ENCODE results near the gene SPACA1. TPM values are rescaled to one million over a fixed set of nuclear protein-coding genes. Genes with fewer than 3 reads are reported as not detected.

SPACA1 gene
- total and polyA plus RNA-seq, 2 of the 8 experiments (the other 6 are each of a cell fraction or from before 2014, with no cell fraction given): not detected

- Histone ChIP-seq H3K79me1 (ENCODE audit: low read depth, low read length) (no peaks in the 10 kb centered on the region), H3K18ac (ENCODE audit: extremely low read depth, low read length) (no peak overlapping the region), H2AFZ (ENCODE audit: low read length) (no peak overlapping the region), H4K20me1 (replicated peaks in 1 of 2; ENCODE audit: control insufficient read depth in 1 of 2, insufficient read depth in 2 of 2, low read length in 2 of 2) (no peaks in the 10 kb centered on the region), H3K9me3 (ENCODE audit: insufficient read depth in 2 of 2, low read depth in 1 of 2, low read length in 1 of 2) (no peaks in the 10 kb centered on the region), H3K79me2 (ENCODE audit: control insufficient read depth in 1 of 2, insufficient read depth in 2 of 2, low read length in 2 of 2) (no peaks in the 10 kb centered on the region), H2BK120ac (replicated peaks; ENCODE audit: low read depth, low read length) (no peak overlapping the region), H3K23me2 (ENCODE audit: low read depth, low read length) (no peaks in the 10 kb centered on the region), H3K4me3 (ENCODE audit: extremely low read depth in 1 of 4, insufficient read depth in 2 of 4, low read depth in 3 of 4, low read length in 4 of 4) (no peak overlapping the region), H4K8ac (ENCODE audit: extremely low read depth, insufficient read depth, low read length) (no peak overlapping the region), H3K4ac (replicated peaks; ENCODE audit: insufficient read length, low read depth, low read length) (no peak overlapping the region), H3K36me3 (ENCODE audit: control insufficient read depth in 2 of 4, insufficient read depth in 4 of 4, low read length in 3 of 4) (no peaks in the 10 kb centered on the region), H4K5ac (ENCODE audit: insufficient read length, low read depth, low read length) (no peak overlapping the region), H3K9ac (replicated peaks in 1 of 4; ENCODE audit: extremely low read depth in 1 of 4, low read depth in 3 of 4, low read length in 3 of 4) (no peak overlapping the region), H4K91ac (replicated peaks; ENCODE audit: insufficient read length, low read length) (no peak overlapping the region), H3K56ac (replicated peaks; ENCODE audit: insufficient read length, low read depth, low read length) (no peak overlapping the region), H2BK20ac (ENCODE audit: low read length) (no peak overlapping the region), H3K27ac (ENCODE audit: low read depth, low read length) (no peak overlapping the region), H2AK5ac (ENCODE audit: low read depth, low read length) (no peak overlapping the region), H2BK15ac (ENCODE audit: low read length) (no peak overlapping the region), H3K4me1 (replicated peaks in 1 of 4; ENCODE audit: control insufficient read depth in 3 of 4, insufficient read depth in 4 of 4, low read length in 3 of 4) (no peaks in the 10 kb centered on the region), H3K4me2 (ENCODE audit: insufficient read depth in 1 of 2, low read depth in 2 of 2, low read length in 2 of 2) (no peak overlapping the region), H3K14ac (ENCODE audit: insufficient read length) (no peak overlapping the region), H2BK5ac (ENCODE audit: low read depth, low read length) (no peak overlapping the region), H3K27me3 (replicated peaks in 1 of 4; ENCODE audit: control insufficient read depth in 3 of 4, extremely low read depth in 1 of 4, insufficient read depth in 3 of 4, low read length in 3 of 4) (no peaks in the 10 kb centered on the region), H3K23ac (ENCODE audit: insufficient read length) (no peak overlapping the region), H2BK12ac (ENCODE audit: low read depth, low read length) (no peak overlapping the region)
- no peak for FAIRE-seq
- ChIA-PET POLR2A (ENCODE audit: partially characterized antibody) (no interaction called here), CTCF (ENCODE audit: partially characterized antibody) (interaction anchor here (0.6 to 1.3 kb wide), 3 partner anchors 51 to 477 kb away, joined by 3 read pairs; no protein-coding TSS in a partner anchor)
- no peak for DNase-seq (ENCODE audit: low read depth in 1 of 2, low spot score in 2 of 2)
- WGBS, 2 experiments (ENCODE audit: extremely low coverage in 1 of 2, insufficient coverage in 1 of 2, insufficient read length in 1 of 2, insufficient replicate concordance in 2 of 2, low coverage in 1 of 2, low lambda C conversion rate in 2 of 2, missing lambda C conversion rate in 1 of 2): 89% methylated on average over 7 of the region's 7 CpGs; no CpG with 5 or more reads in 1 of the 2 experiments
- no peak for TF ChIP-seq BCL11A (IDR thresholded peaks at IDR 0.05; ENCODE audit: low read depth in 2 of 2, low read length in 2 of 2)
- no peak for TF ChIP-seq YY1 (IDR thresholded peaks at IDR 0.05; ENCODE audit: low read depth, low read length)
- no peak for TF ChIP-seq CEBPB (IDR thresholded peaks at IDR 0.05; ENCODE audit: low read depth, low read length)
- no peak for TF ChIP-seq PHF8 (conservative IDR thresholded peaks at IDR 0.05; ENCODE audit: low read depth, low read length)
- TF ChIP-seq SUZ12 (IDR thresholded peaks at IDR 0.05; ENCODE audit: low read length): no peak
- no peak for TF ChIP-seq RFX5 (IDR thresholded peaks at IDR 0.05; ENCODE audit: borderline replicate concordance, low read depth, low read length)
- no peak for TF ChIP-seq POLR2AphosphoS5 (IDR thresholded peaks at IDR 0.05; ENCODE audit: low read depth, low read length)
Observed at GRCh38 chr6:88105741-88106340, 58.2 kb downstream of the SPACA1 start.

Measured in H1 (cell line).